NCI-H2227 (cell line): ENCODE results near the gene GPR137.
"Not testable (repeated sequence)": the region's sequence is repeated elsewhere in the genome, so short reads cannot be mapped to it uniquely, and the experiment has no call there.

Experiments
- DNase-seq: peaks from one replicate; lab custom pipeline; 2025; ENCODE audit not compliant: unreplicated experiment; lab: John Stamatoyannopoulos, UW

Gene GPR137, protein sequence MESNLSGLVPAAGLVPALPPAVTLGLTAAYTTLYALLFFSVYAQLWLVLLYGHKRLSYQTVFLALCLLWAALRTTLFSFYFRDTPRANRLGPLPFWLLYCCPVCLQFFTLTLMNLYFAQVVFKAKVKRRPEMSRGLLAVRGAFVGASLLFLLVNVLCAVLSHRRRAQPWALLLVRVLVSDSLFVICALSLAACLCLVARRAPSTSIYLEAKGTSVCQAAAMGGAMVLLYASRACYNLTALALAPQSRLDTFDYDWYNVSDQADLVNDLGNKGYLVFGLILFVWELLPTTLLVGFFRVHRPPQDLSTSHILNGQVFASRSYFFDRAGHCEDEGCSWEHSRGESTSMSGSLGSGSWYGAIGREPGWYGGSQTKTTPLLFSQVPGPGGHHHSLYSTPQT

GRCh38 chr11:64284962-64285884, at the start of gene GPR137:
GPR137 (plus strand) TSS chr11:64285848; CDS start chr11:64286525, 677 bp downstream.
- peak; percentile 89 for DNase-seq

- no peak for DNase-seq
Measured at GRCh38 chr11:64237484-64237951, 48.1 kb upstream of the GPR137 start.

- no peak for DNase-seq
Measured at GRCh38 chr11:64238076-64238475, 47.6 kb upstream of the GPR137 start.

DNA sequence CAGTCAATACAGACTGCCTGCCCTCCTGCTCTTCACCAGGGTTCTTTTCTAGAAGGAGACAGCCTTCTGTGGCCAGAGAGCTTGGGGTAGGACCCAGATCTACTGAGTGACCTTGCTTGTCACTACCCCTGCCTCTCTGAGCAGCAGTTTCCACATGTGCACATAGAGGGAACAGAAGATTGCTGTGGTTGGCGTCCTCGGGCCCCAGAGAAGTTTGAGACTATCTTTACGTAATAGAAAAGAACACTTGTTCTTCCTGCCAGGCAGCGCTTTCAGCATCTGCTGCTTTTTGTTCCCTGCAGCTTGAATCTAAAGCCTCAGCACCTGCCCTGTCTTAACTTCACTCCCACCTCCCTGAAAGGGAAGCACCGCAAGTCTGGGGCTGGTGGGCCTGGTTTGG, 46.6 kb upstream of the GPR137 start:
- no peak for DNase-seq

DNA sequence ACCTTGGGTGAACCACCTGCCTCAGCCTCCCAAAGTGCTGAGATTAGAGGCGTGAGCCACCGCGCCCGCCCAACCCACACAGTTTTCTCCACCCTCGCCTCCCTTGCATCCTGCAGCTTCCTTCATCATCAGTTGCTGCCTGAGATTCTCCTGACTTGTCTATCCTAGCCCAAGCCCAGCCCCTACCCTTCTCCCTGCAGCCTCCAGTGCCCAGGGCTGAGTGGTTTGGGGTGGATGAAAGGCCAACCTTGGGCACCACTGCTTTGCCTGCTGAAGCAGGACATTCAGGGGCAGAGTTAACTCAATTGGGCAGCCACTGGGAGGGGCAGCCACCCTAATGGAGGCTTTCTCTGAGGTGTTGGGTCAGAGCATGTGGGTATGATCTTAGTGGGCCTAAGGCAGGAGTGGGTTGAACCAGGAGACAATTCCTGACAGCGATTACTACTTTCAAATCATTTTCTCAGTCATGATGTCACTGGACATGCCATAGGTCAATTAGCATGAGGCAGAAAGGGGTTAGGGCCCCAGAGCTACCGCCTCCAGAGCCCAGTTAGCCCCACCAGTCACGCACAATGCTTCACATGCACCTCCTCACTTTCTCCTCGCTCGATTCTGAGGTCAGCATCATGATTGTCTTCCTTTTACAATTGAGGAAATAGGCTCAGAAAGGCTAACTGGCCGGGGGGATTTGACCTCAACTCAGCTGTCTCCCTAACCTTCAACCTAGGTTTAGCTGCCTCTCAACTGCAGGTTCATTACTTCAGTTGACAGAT, 45.8 kb upstream of the GPR137 start:
- DNase-seq = no peak

DNA sequence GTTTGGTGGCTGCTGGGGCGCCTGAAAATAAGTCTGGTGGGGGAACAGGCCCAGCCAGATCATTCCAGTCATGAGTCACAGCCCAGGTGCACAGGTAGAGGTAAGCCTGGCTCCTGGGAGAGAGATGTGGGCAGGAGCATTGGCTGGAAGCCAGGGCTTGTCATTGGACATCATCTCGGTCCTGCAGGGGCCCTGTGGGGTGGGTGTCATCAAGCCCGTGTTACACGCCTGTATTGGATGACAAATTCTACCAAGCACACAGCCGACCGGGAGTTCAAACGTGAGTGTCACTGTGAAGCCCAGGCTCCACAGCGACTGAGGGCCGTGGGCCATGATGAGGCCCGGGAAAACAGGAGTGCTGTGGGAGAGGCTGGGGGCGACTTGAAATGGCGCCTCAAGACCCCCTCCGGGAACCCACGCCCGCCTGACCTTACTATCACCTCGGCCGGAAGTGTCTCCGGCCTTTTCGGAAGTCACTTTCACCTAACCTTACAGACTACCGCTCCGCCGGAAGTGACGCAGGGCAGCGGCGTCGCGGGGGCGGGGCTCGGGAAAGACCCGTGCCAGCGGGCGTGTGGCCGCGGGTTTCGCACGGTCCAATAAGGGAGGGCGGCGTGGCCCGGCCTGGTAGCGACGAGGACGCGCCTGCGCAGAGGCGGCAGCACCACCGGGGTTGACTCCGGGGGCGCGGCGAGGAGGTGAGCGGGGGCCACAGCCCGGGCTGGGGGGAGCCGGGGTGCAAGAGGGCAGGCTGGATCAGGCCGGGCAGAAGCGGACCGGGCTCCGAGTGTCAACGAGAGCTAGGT, 45.0 kb upstream of the GPR137 start, which contains the start of gene FKBP2:
Gene FKBP2, plus strand, starts transcription at position 661 of the 806 bp plus-strand sequence. CDS start 1,293 bp downstream, outside the sequence.
- DNase-seq = peak; percentile 98

DNA sequence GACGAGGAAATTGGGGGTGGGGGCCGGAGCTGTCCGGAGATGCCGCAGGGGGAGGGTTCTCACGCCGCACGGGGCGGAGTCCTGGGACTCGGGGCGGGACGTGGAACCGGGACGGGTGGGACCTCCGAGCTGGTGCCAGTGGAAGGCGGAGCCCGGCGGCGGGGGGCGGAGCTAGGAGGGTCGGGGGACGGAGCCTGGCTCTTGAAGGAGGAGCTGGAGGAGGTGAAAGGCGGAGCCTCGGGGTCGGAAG, 44.5 kb upstream of the GPR137 start:
- peak; percentile 99 for DNase-seq

DNA sequence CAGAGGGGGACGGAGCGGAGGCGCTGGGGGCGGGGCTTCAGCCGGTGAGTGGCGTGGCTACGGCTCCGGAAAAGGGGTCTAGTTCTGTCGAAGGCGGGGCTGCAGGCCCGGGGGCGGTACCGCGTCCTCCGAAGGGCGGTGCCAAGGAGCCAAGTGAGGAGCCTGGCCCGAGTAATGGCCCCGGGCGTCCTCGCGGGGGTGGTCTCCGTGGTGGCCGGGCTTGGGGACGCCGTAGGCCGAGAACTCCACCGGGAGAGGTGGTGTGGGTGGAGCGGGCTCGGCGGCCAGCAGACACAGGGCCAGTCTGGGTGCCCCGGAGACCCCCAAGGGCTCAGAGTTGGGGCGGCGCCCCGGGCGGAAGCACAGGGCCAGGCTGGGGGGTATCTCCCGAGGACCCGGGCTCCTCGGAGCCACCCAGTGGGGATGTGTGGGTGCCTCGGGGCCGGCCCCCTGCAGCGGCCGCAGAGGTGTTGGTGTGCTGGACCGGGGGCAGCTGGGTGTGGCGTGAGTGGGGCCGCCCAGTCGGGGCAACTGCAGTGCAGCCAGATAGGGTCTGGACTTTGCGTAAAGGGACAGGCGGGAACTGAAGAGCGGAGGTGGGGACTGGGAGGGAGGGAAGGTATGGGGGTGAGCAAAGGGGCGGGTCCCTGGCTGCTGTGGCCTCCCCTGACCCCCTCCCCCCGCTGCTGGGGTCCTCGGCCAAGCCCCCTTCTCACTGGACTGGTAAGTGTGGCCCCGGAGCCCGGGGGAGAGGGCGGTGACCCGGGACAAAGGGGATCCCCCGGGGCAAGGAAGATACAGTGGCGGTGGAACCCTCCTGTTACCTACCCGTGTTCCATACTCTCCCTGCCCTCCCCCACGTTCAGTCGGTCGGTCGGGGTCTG, 43.9 kb upstream of the GPR137 start:
- DNase-seq = peak; percentile 68

- no peak for DNase-seq
Measured at GRCh38 chr11:64243236-64243854, 42.3 kb upstream of the GPR137 start.

DNA sequence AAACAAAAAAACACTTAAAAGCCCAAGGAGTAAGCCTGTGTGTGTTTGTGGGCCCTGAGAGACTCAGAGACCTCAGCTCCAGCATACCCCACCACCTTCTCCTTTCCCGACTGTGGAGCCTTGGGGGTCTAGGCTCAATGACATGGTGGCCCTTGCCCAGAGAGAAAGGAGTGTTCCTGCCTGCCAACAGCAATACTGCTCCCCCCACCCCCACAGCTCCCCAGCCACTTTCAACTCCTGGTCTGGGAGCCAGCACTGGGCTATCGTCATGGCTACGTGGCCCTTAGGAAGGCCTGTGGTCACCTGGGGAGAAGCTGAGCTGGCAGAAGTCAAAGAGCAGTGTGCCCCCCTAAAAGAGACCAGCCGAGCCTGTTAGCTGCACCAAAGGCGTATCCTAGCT, 41.5 kb upstream of the GPR137 start:
- no peak for DNase-seq

GRCh38 chr11:64244966-64245365, 40.7 kb upstream of the GPR137 start:
- DNase-seq = no peak

- no peak for DNase-seq
Measured at GRCh38 chr11:64245401-64245796, 40.2 kb upstream of the GPR137 start.

GRCh38 chr11:64245797-64246620, 39.6 kb upstream of the GPR137 start:
- DNase-seq = peak; percentile 44

GRCh38 chr11:64246621-64246870, 39.1 kb upstream of the GPR137 start:
- DNase-seq = not testable (repeated sequence)

GRCh38 chr11:64246871-64247728, 38.5 kb upstream of the GPR137 start, which contains the start of gene PPP1R14B:
PPP1R14B (minus strand) TSS chr11:64246943; CDS start chr11:64246673, 270 bp downstream.
- DNase-seq = peak; percentile 92

- DNase-seq = peak; percentile 73
Measured at GRCh38 chr11:64247729-64248531, 37.7 kb upstream of the GPR137 start.
